Mucosa of descending colon (tissue), 3 donors: ENCODE data around the gene MBOAT1. TPM values are rescaled to one million over a fixed set of nuclear protein-coding genes. Genes with fewer than 3 reads are reported as not detected.
"Not testable (repeated sequence)": the region's sequence is repeated elsewhere in the genome, so short reads cannot be mapped to it uniquely, and the experiment has no call there.

ENCODE experiments used
- ATAC-seq: fragments of 200-7000 bp; cut with Tn5 transposase; one replicate; pipeline ENCODE4 v1.9.1; 2020; ENCODE audit warnings: mild to moderate bottlenecking, moderate library complexity
- DNase-seq, 3 donors: peaks; one replicate each; pipeline ENCODE4 v3.0.0-alpha.2; 2020
- H3K36me3 ChIP-seq: fragments of 200-600 bp; one replicate; pipeline ENCODE4 v1.8.0; 2021; ENCODE audit warnings: low read depth, mild to moderate bottlenecking
- H3K4me1 ChIP-seq: fragments of 200-600 bp; one replicate; pipeline ENCODE4 v1.8.0; 2021; ENCODE audit warnings: low read depth, mild to moderate bottlenecking
- H3K4me3 ChIP-seq: fragments of 200-600 bp; one replicate; pipeline ENCODE4 v1.8.0; 2021; ENCODE audit warnings: mild to moderate bottlenecking
- H3K9me3 ChIP-seq: fragments of 200-600 bp; one replicate; pipeline ENCODE4 v1.8.0; 2021; ENCODE audit warnings: mild to moderate bottlenecking
- intact Hi-C, 2 donors: fragments of 100-400 bp; cut with DNase I in 1 of 2; cut with micrococcal nuclease in 1 of 2; formaldehyde crosslinking; loops; one replicate each; pipeline versions ENCODE4 v1.11.0 to v1.11.1; 2022; cut with DNase I, micrococcal nuclease
- total RNA-seq, 3 donors: library from RNA; stranded (reverse); fragmentation: NEBNext Ultra II Directional in 2 of 3; extraction: Animal tissue kit (Norgen Biotek cat#: 25700) in 2 of 3; gene quantifications; one replicate each; pipeline versions ENCODE4 v1.2.1 to v1.2.4, GENCODE V29; 2021 to 2023
- TF ChIP-seq, protein P1 (sequence below): fragments of 200-600 bp; IDR thresholded peaks from one replicate; pipeline ENCODE4 v1.8.0; 2022; ENCODE audit warnings: antibody characterized with exemption, mild to moderate bottlenecking
- donor health status: DM: no; HTN: no; CAD: no; lungs with moderate emphysema.
- donor health status: DM: no; HTN: no; CAD: no.
- donor health status: DM: no; HTN: yes; CAD: no.

The MBOAT1 gene
- total RNA-seq, 3 donors from 2014 or later: 33.7 to 77.0 (median 54.4) TPM

DNA sequence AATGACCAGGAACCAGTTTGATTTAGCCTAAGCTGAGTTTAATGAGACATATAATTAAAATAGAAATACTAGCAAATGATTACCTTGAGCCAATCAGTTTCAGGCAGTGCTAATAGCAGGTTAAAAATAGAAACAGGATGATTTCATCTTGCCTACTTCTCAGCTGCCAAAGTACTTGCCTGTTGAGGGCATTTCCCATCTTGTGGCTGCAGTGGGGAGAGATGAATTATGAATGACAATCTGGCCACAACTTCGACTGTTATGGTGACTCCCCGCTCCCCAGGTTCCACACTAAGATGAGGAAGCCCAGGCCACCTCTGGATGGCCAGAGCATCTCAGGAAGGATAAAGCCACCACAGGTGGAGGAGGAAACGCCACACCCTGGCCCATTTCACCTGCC is 31.3 kb downstream of the MBOAT1 start:
- TF ChIP-seq, protein P1, sequence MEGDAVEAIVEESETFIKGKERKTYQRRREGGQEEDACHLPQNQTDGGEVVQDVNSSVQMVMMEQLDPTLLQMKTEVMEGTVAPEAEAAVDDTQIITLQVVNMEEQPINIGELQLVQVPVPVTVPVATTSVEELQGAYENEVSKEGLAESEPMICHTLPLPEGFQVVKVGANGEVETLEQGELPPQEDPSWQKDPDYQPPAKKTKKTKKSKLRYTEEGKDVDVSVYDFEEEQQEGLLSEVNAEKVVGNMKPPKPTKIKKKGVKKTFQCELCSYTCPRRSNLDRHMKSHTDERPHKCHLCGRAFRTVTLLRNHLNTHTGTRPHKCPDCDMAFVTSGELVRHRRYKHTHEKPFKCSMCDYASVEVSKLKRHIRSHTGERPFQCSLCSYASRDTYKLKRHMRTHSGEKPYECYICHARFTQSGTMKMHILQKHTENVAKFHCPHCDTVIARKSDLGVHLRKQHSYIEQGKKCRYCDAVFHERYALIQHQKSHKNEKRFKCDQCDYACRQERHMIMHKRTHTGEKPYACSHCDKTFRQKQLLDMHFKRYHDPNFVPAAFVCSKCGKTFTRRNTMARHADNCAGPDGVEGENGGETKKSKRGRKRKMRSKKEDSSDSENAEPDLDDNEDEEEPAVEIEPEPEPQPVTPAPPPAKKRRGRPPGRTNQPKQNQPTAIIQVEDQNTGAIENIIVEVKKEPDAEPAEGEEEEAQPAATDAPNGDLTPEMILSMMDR: no peak
- Histone ChIP-seq H3K4me3 (no peak overlapping the region), H3K4me1 (peaks cover 19% of the 10 kb centered on the region), H3K9me3 (no peaks in the 10 kb centered on the region), H3K36me3 (no peaks in the 10 kb centered on the region)
- DNase-seq (no peak), ATAC-seq (no peak)
- intact Hi-C loops: no loop called here

DNA sequence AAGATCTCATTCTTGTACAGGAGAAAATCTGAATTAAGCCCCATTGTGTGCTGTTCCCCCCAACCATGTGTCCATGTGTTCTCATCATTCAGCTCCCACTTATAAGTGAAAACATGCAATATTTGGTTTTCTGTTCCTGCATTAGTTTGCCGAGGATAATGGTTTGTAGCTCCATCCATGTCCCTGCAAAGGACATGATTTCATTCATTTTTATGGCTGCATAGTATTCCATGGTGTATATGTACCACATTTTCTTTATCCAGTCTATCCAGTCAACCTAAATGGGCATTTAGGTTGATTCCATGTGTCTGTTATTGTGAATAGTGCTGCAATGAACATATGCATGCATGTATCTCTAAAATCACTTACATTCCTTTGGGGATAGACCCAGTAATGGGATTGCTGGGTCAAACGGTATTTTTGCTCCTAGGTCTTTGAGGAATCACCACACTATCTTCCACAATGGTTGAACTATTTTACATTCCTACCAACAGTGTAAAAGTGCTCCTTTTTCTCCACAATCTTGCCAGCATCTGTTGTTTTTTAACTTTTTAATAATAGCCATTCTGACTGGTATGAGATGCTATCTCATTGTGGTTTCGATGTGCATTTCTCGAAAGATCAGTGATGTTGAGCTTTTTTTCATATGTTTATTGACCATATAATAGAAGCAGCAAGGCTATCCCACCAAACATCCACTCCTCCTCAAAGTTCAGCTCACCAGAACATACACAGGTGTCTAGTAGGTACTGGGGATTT is 32.8 kb downstream of the MBOAT1 start:
- H3K4me3 ChIP-seq, intact Hi-C loops, DNase-seq, H3K9me3 ChIP-seq, H3K36me3 ChIP-seq, ATAC-seq: not testable (repeated sequence)
- H3K4me1 ChIP-seq: peaks cover 19% of the 10 kb centered on the region

DNA sequence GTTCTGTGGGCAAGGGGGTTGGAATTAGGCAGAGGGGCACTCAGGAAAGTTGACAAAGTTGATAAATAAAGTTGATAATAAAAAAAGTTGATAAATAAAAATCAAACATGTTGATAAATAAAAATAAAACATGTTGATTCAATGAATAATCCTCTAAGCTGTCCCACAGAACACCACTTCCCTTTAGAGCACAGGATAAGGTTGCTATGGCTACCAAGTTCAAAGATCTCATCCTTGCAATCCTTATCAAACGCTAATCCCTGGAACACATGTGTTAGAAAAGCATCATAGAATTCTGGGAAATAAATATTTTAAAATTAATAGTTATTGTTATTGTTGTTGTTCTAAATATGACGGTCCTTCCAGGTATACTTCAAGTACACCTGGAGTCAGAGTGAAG is 33.9 kb downstream of the MBOAT1 start:
- intact Hi-C loops: no loop called here
- DNase-seq: no peak
- no peak for ATAC-seq
- no peak overlapping the region for H3K4me3 ChIP-seq
- H3K4me1 ChIP-seq: peaks cover 11% of the 10 kb centered on the region
- H3K9me3 ChIP-seq: no peaks in the 10 kb centered on the region
- H3K36me3 ChIP-seq: no peaks in the 10 kb centered on the region
- TF ChIP-seq, protein P1: no peak

DNA sequence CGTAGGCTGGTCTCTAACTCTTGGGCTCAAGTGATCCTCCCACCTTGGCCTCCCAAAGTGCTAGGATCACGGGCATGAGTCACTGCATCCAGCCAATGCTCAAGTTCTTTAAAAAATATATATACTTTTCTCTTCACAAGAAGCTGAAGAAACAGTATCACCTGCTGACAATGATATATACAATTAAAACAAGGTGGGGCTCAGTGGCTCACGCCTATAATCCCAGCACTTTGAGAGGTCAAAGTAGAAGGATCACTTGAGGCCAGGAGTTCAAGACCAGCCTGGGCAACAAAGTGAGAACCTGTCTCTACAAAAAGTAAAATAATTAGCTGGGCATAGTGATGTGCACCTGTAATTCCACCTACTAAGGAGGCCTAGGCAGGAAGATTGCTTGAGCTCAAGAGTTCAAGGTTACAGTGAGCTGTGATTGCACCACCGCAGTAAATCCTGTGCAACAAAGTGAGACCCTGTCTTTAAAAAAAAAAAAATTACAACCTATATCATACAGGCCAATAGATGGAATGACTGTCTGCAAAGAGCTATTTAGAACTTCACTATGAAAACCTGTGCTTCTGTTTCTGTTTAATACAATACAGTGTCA is 36.4 kb downstream of the MBOAT1 start:
- intact Hi-C loops: no loop called here
- Histone ChIP-seq H3K4me3 (no peak overlapping the region), H3K4me1 (no peaks in the 10 kb centered on the region), H3K36me3 (no peaks in the 10 kb centered on the region), H3K9me3 (no peaks in the 10 kb centered on the region)
- ATAC-seq (peak; percentile 59), DNase-seq (no peak)
- TF ChIP-seq, protein P1: no peak

DNA sequence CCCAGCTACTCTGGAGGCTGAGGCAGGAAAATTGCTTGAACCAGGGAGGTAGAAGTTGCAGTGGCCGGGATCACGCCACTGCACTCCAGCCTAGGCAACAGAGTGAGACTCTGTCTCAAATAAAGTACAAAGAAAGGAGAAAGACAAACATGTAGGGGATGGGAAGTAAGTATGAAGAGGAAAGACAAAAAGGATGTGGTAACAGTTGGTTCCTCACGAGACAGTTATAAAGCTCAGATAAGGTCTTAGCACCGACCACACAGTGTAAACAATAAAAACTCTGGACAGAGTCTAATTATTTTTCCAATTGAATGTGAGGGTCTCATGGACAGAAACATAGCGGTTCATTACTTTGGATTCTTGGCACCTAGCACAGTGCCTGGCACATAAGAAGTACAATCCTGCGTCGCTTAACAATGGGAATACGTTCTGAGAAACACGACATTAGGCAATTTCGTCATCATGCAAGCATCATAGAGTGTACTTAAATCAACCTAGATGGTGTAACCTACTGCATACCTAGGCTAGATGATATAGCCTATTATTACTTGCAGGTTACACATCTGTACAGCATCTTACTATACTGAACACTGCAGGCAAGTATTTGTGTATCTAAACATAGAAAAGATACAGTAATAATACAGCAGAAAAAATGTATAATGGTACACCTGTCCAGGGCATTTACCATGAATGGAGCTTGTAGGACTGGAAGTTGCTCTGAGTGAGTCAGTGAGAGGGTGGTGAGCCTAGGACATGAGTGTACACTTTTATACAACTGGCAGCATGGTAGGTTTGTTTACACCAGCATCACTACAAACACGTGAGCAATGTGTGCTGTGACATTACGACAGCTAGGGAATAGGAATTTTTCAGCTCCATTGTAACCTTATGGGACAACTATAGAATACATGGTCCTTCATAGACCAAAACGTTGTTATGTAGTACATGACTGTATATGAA is 38.2 kb downstream of the MBOAT1 start:
- DNase-seq: no peak
- ATAC-seq: peak; percentile 69
- Histone ChIP-seq H3K36me3 (no peaks in the 10 kb centered on the region), H3K9me3 (no peaks in the 10 kb centered on the region), H3K4me3 (no peak overlapping the region), H3K4me1 (no peaks in the 10 kb centered on the region)
- TF ChIP-seq, protein P1: no peak
- intact Hi-C loops: no loop called here
